Testis (tissue), 2 donors: ENCODE results near the gene DLG5.

ENCODE experiments used
- POLR2A ChIP-seq: fragments of 450-650 bp; IDR thresholded peaks from one replicate; pipeline ENCODE4 v1.6.1; 2017; ENCODE audit warnings: antibody characterized with exemption, mild to moderate bottlenecking, moderate library complexity
- TF ChIP-seq, protein P1 (sequence below), 3 experiments: fragments of 450-650 bp in 2 of 3; fragments of 200-600 bp in 1 of 3; sonication (generic) in 1 of 3; IDR thresholded peaks; one replicate each; pipeline ENCODE4 v1.5.1; 2016 to 2019; ENCODE audit warnings: antibody characterized with exemption in 3 of 3, mild to moderate bottlenecking in 2 of 3, moderate library complexity in 1 of 3

- TF ChIP-seq, protein P1, sequence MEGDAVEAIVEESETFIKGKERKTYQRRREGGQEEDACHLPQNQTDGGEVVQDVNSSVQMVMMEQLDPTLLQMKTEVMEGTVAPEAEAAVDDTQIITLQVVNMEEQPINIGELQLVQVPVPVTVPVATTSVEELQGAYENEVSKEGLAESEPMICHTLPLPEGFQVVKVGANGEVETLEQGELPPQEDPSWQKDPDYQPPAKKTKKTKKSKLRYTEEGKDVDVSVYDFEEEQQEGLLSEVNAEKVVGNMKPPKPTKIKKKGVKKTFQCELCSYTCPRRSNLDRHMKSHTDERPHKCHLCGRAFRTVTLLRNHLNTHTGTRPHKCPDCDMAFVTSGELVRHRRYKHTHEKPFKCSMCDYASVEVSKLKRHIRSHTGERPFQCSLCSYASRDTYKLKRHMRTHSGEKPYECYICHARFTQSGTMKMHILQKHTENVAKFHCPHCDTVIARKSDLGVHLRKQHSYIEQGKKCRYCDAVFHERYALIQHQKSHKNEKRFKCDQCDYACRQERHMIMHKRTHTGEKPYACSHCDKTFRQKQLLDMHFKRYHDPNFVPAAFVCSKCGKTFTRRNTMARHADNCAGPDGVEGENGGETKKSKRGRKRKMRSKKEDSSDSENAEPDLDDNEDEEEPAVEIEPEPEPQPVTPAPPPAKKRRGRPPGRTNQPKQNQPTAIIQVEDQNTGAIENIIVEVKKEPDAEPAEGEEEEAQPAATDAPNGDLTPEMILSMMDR (IDR thresholded peaks at IDR 0.05) = no peak
- no peak for TF ChIP-seq POLR2A
Observed at GRCh38 chr10:77906951-77907421, 19.6 kb downstream of the DLG5 start.
